ENCODE results near the gene PIGS. TPM values are rescaled to one million over a fixed set of nuclear protein-coding genes. Genes with fewer than 3 reads are reported as not detected.

PIGS gene
- total and polyA plus RNA-seq, 2 of the 13 experiments (the other 11 are each of a cell fraction or from before 2014, with no cell fraction given): 31.7 to 42.6 TPM

- TF ChIP-seq FOXA1 (IDR thresholded peaks at IDR 0.05) (no peak), FOXA1 (CRISPR knock-in tag; IDR thresholded peaks at IDR 0.05) (no peak), MTA1 (CRISPR knock-in tag; IDR thresholded peaks at IDR 0.05; ENCODE audit: borderline replicate concordance) (0 out of 2 replicates have a peak, but pooled peaks have one; percentile 56), IRF1 (CRISPR knock-in tag; IDR thresholded peaks at IDR 0.05; ENCODE audit: low read depth) (no peak), HCFC1 (IDR thresholded peaks at IDR 0.05; ENCODE audit: low read depth, low read length) (no peak), NKX3-1 (CRISPR knock-in tag; IDR thresholded peaks at IDR 0.05) (0 out of 2 replicates have a peak, but pooled peaks have one; percentile 53), PLSCR1 (CRISPR knock-in tag; IDR thresholded peaks at IDR 0.05; ENCODE audit: borderline replicate concordance) (no peak; the same call in 1 of the 2 replicates), SIX4 (CRISPR knock-in tag; IDR thresholded peaks at IDR 0.05) (no peak), JUN (CRISPR knock-in tag; IDR thresholded peaks at IDR 0.05) (no peak), ZNF747 (CRISPR knock-in tag; IDR thresholded peaks at IDR 0.05; ENCODE audit: borderline replicate concordance) (peak; percentile 26; the same call in 1 of the 2 replicates), ISX (CRISPR knock-in tag; conservative IDR thresholded peaks at IDR 0.05) (no peak), ARID2 (CRISPR knock-in tag; IDR thresholded peaks at IDR 0.05; ENCODE audit: borderline replicate concordance) (no peak), NR2C2 (CRISPR knock-in tag; IDR thresholded peaks at IDR 0.05; ENCODE audit: borderline replicate concordance) (peak; percentile 38; the same call in 1 of the 2 replicates), PRMT3 (CRISPR knock-in tag; IDR thresholded peaks at IDR 0.05; ENCODE audit: borderline replicate concordance, low read depth) (no peak), KDM5A (IDR thresholded peaks at IDR 0.05; ENCODE audit: borderline replicate concordance, low read length) (peak; percentile 58; the same call in 1 of the 2 replicates), CBX2 (IDR thresholded peaks at IDR 0.05; ENCODE audit: low read depth, low read length) (no peak), CBX2 (CRISPR knock-in tag; IDR thresholded peaks at IDR 0.05; ENCODE audit: low read depth) (no peak), ZBTB10 (CRISPR knock-in tag; IDR thresholded peaks at IDR 0.05; ENCODE audit: borderline replicate concordance) (no peak), ZNF34 (CRISPR knock-in tag; IDR thresholded peaks at IDR 0.05; ENCODE audit: borderline replicate concordance) (0 out of 2 replicates have a peak, but pooled peaks have one; percentile 56), ZNF704 (CRISPR knock-in tag; IDR thresholded peaks at IDR 0.05; ENCODE audit: borderline replicate concordance) (no peak), POGZ (CRISPR knock-in tag; IDR thresholded peaks at IDR 0.05) (no peak), MXD3 (CRISPR knock-in tag; IDR thresholded peaks at IDR 0.05) (no peak), ISL2 (CRISPR knock-in tag; IDR thresholded peaks at IDR 0.05) (0 out of 2 replicates have a peak, but pooled peaks have one; percentile 38), YY1 (IDR thresholded peaks at IDR 0.05; ENCODE audit: insufficient read depth, insufficient replicate concordance, low read depth, low read length) (peak; percentile 92)
These were observed at the start of gene PIGS (continued) for GRCh38 chr17:28571361-28572122.
